Panc1 (cell line): Measurements from ENCODE around the gene FRK. TPM values are rescaled to one million over a fixed set of nuclear protein-coding genes. Genes with fewer than 3 reads are reported as not detected.

Experiments used
- ATAC-seq: fragments of 200-7000 bp; cut with Tn5 transposase; 2 replicates; pipeline ENCODE4 v1.9.1; 2020; ENCODE audit warnings: mild to moderate bottlenecking, moderate library complexity
- BruUV-seq: library from RNA; stranded (reverse); fragments of 400-500 nt; replicated peaks from 2 replicates; lab custom pipeline; 2021; lab: Mats Ljungman, UMichigan
- CTCF ChIA-PET: fragments of 300-600 bp; sonication (Branson Sonifier 250); formaldehyde crosslinking; loops from one replicate; lab custom pipeline; 2022; ENCODE audit warnings: antibody characterized with exemption; lab: Charles Lee
- POLR2A ChIA-PET: fragments of 300-600 bp; sonication (Branson Sonifier 250); formaldehyde crosslinking; loops from one replicate; lab custom pipeline; 2022; ENCODE audit warnings: antibody characterized with exemption; lab: Charles Lee
- DNase-seq: peaks from one replicate; pipeline ENCODE4 v3.0.0-alpha.2; 2010; ENCODE audit warnings: low read depth, low spot score
- H3K27ac ChIP-seq: 2 replicates; pipeline ENCODE4 v1.5.1; 2011; ENCODE audit warnings: mild to moderate bottlenecking, low read length, inconsistent platforms
- H3K27me3 ChIP-seq: fragments of 200-500 bp; sonication (Bioruptor generic); 2 replicates; pipeline ENCODE4 v1.6.0; 2014; ENCODE audit warnings: low read length, inconsistent platforms; ENCODE audit not compliant: control insufficient read depth, insufficient read depth
- H3K36me3 ChIP-seq: fragments of 200-500 bp; sonication (Bioruptor generic); 2 replicates; pipeline ENCODE4 v1.5.1; 2014; ENCODE audit warnings: inconsistent platforms, mild to moderate bottlenecking, low read length, moderate library complexity; ENCODE audit not compliant: control insufficient read depth, insufficient read depth
- H3K4me1 ChIP-seq: 2 replicates; pipeline ENCODE4 v1.5.1; 2011; ENCODE audit warnings: inconsistent platforms, mild to moderate bottlenecking, low read length, moderate library complexity; ENCODE audit not compliant: control insufficient read depth, insufficient read depth
- H3K4me3 ChIP-seq, 2 experiments: 2 replicates each; pipeline ENCODE4 v1.5.1; 2011 to 2012; ENCODE audit warnings: low read depth in 2 of 2, low read length in 2 of 2, mild to moderate bottlenecking in 2 of 2, inconsistent platforms in 1 of 2, moderate library complexity in 1 of 2
- H3K9me3 ChIP-seq: fragments of 200-500 bp; sonication (Bioruptor generic); 2 replicates; pipeline ENCODE4 v1.5.1; 2014; ENCODE audit warnings: low read depth, mild to moderate bottlenecking, inconsistent platforms, low read length, moderate library complexity; ENCODE audit not compliant: control insufficient read depth, insufficient read depth
- POLR2AphosphoS5 ChIP-seq: IDR thresholded peaks from 2 replicates; pipeline ENCODE4 v1.6.1; 2012; ENCODE audit warnings: mild to moderate bottlenecking, low read depth, low read length, moderate library complexity
- SIN3A ChIP-seq: IDR thresholded peaks from 2 replicates; pipeline ENCODE4 v1.6.1; 2012; ENCODE audit warnings: low read depth, mild to moderate bottlenecking, low read length, moderate library complexity, borderline replicate concordance; ENCODE audit not compliant: insufficient read depth
- TCF7L2 ChIP-seq: IDR thresholded peaks from 2 replicates; pipeline ENCODE4 v1.6.1; 2011; ENCODE audit warnings: mild to moderate bottlenecking, low read depth, low read length, inconsistent platforms
- in situ Hi-C: cut with HindIII; loops from 2 replicates; pipeline ENCODE4 v1.10.0; 2016; ENCODE audit warnings: low sequenced_read_pairs, low pct_unique_long_range_greater_than_20kb
- intact Hi-C: fragments of 100-400 bp; cut with micrococcal nuclease; formaldehyde crosslinking; loops from one replicate; pipeline ENCODE4 v1.10.0; 2022; ENCODE audit not compliant: unreplicated experiment
- total RNA-seq: library from RNA; stranded (reverse); gene quantifications from one replicate; pipeline ENCODE4 v1.2.1, GENCODE V29; 2021; ENCODE audit not compliant: unreplicated experiment
- TF ChIP-seq, protein P1 (sequence below): fragments of 450-650 bp; IDR thresholded peaks from 2 replicates; pipeline ENCODE4 v1.5.1; 2017; ENCODE audit warnings: mild to moderate bottlenecking
- TF ChIP-seq, protein P2 (sequence below), 2 experiments: IDR thresholded peaks; 2 replicates each; pipeline ENCODE4 v1.6.1; 2011 to 2012; ENCODE audit warnings: low read depth in 2 of 2, control low read depth in 1 of 2, low read length in 1 of 2, mild to moderate bottlenecking in 1 of 2, moderate library complexity in 1 of 2; ENCODE audit not compliant: insufficient read depth in 1 of 2

The FRK gene
- total RNA-seq, 1 experiment from 2014 or later, result 2.5 TPM

DNA sequence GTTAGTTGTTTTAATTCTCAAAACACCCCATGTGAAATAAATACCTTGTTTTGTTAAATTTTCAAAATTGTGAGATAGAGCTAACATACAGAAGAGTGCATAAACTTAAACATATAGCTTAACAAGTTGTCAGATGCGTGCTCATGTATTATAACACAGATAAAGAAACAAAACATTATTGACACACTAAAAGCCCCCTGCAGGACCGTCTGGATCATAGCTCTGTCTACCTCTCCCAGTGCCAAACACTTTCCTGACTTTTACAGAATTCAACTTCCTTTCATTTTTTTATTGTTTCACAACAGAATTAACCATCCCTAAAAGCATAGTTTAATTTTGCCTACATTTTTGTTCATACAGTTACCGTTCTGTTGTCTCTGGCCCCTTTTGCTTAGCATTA is 17.8 kb upstream of the FRK start:
- ChIA-PET CTCF (interaction anchor here (1.0 kb wide), 1 partner anchor 67 kb away, joined by 4 read pairs; no protein-coding TSS in a partner anchor), POLR2A (no interaction called here)
- H3K27me3 ChIP-seq, result no peaks in the 10 kb centered on the region
- no peak for TF ChIP-seq SIN3A
- no peak for TF ChIP-seq POLR2AphosphoS5
- TF ChIP-seq, protein P1, sequence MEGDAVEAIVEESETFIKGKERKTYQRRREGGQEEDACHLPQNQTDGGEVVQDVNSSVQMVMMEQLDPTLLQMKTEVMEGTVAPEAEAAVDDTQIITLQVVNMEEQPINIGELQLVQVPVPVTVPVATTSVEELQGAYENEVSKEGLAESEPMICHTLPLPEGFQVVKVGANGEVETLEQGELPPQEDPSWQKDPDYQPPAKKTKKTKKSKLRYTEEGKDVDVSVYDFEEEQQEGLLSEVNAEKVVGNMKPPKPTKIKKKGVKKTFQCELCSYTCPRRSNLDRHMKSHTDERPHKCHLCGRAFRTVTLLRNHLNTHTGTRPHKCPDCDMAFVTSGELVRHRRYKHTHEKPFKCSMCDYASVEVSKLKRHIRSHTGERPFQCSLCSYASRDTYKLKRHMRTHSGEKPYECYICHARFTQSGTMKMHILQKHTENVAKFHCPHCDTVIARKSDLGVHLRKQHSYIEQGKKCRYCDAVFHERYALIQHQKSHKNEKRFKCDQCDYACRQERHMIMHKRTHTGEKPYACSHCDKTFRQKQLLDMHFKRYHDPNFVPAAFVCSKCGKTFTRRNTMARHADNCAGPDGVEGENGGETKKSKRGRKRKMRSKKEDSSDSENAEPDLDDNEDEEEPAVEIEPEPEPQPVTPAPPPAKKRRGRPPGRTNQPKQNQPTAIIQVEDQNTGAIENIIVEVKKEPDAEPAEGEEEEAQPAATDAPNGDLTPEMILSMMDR, result no peak
- TF ChIP-seq, protein P2, sequence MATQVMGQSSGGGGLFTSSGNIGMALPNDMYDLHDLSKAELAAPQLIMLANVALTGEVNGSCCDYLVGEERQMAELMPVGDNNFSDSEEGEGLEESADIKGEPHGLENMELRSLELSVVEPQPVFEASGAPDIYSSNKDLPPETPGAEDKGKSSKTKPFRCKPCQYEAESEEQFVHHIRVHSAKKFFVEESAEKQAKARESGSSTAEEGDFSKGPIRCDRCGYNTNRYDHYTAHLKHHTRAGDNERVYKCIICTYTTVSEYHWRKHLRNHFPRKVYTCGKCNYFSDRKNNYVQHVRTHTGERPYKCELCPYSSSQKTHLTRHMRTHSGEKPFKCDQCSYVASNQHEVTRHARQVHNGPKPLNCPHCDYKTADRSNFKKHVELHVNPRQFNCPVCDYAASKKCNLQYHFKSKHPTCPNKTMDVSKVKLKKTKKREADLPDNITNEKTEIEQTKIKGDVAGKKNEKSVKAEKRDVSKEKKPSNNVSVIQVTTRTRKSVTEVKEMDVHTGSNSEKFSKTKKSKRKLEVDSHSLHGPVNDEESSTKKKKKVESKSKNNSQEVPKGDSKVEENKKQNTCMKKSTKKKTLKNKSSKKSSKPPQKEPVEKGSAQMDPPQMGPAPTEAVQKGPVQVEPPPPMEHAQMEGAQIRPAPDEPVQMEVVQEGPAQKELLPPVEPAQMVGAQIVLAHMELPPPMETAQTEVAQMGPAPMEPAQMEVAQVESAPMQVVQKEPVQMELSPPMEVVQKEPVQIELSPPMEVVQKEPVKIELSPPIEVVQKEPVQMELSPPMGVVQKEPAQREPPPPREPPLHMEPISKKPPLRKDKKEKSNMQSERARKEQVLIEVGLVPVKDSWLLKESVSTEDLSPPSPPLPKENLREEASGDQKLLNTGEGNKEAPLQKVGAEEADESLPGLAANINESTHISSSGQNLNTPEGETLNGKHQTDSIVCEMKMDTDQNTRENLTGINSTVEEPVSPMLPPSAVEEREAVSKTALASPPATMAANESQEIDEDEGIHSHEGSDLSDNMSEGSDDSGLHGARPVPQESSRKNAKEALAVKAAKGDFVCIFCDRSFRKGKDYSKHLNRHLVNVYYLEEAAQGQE (IDR thresholded peaks at IDR 0.05; ENCODE audit: insufficient read depth in 1 of 2, low read depth in 2 of 2, low read length in 1 of 2), result no peak
- TF ChIP-seq TCF7L2, result no peak
- ATAC-seq, result no peak
- in situ Hi-C loops (no loop called here), intact Hi-C loops (no loop called here)
- BruUV-seq, result no TSS peak
- no peak overlapping the region for H3K4me3 ChIP-seq
- no peak overlapping the region for H3K27ac ChIP-seq
- H3K4me1 ChIP-seq, result peaks cover 8% of the 10 kb centered on the region; the same call in 1 of the 2 replicates
- no peaks in the 10 kb centered on the region for H3K9me3 ChIP-seq
- no peaks in the 10 kb centered on the region for H3K36me3 ChIP-seq
- DNase-seq, result no peak

DNA sequence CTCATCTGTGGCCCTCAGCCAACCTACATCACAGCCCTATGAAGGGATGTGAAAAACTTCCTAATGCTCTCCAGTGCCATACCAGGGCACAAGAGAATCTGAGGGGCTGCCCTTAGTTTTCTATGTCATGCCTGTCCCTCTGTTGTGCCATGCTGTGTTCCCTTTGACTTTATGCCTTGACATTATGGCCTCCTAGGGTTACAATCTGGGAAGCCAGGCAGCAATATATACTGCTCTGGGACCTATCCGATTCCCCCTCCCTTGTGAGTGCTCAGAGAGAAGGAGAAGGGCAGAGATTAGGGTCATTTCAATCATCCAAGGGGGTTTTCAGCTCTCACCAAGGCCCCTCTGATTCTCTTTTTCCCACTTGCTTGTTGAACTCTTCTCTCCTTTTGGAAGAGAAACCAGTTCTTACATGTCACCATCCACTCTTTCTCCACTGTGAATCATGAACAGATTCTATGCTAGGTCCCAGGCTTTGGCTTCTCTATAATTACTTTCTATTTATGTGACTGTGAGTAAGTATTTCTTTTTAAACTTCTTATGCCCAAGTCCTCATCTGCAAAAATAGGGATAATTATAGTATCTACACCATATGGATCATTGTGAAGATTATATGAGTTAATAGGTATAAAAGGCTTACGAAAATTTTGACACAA is 14.2 kb upstream of the FRK start:
- intact Hi-C loops, result no loop called here
- in situ Hi-C loops, result no loop called here
- POLR2A ChIA-PET, result no interaction called here

More for the DNA sequence above, 14.2 kb upstream of the FRK start:
- DNase-seq (no peak), ATAC-seq (no peak; the same call in none of the 2 replicates)
- no peaks in the 10 kb centered on the region for H3K36me3 ChIP-seq
- no peaks in the 10 kb centered on the region for H3K27me3 ChIP-seq
- no TSS peak for BruUV-seq
- TF ChIP-seq POLR2AphosphoS5 (no peak), SIN3A (no peak), TCF7L2 (no peak)
- TF ChIP-seq, protein P1, result no peak
- TF ChIP-seq, protein P2 (IDR thresholded peaks at IDR 0.05; ENCODE audit: insufficient read depth in 1 of 2, low read depth in 2 of 2, low read length in 1 of 2), result no peak
- CTCF ChIA-PET, result no interaction called here
- H3K4me1 ChIP-seq, result peaks cover 8% of the 10 kb centered on the region; the same call in 1 of the 2 replicates
- no peaks in the 10 kb centered on the region for H3K9me3 ChIP-seq
- no peak overlapping the region for H3K4me3 ChIP-seq
- no peak overlapping the region for H3K27ac ChIP-seq
